Activated naive CD8-positive, alpha-beta T cell treated with anti-CD3 and anti-CD28 coated beads, Interleukin-2, amount 10 ng/mL, durations not matched to agents 7 days and 5 days (primary cell): Measurements from ENCODE around the gene NBL1. TPM values are rescaled to one million over a fixed set of nuclear protein-coding genes. Genes with fewer than 3 reads are reported as not detected.

Experiments
- ATAC-seq: fragments of 150-1000 bp; cut with Tn5 transposase; one replicate; pipeline ENCODE4 v1.10.0; 2021; ENCODE audit warnings: low read depth, moderate library complexity
- POLR2A ChIA-PET: fragments of 350-600 bp; sonication (Branson Sonifier 250); formaldehyde crosslinking; loops from one replicate; lab custom pipeline; 2021; ENCODE audit warnings: antibody characterized with exemption; lab: Charles Lee
- DNase-seq: peaks from one replicate; pipeline ENCODE4 v3.0.0; 2021
- H3K27ac Mint-ChIP-seq: one replicate; pipeline ENCODE4 v1.8.0; 2022; ENCODE audit warnings: mild to moderate bottlenecking, mixed read lengths
- H3K27me3 Mint-ChIP-seq: one replicate; pipeline ENCODE4 v1.8.0; 2022; ENCODE audit warnings: mild to moderate bottlenecking, moderate library complexity, mixed read lengths
- H3K36me3 Mint-ChIP-seq: one replicate; pipeline ENCODE4 v1.8.0; 2021; ENCODE audit warnings: mild to moderate bottlenecking, mixed read lengths
- H3K4me1 Mint-ChIP-seq: one replicate; pipeline ENCODE4 v1.8.0; 2021; ENCODE audit warnings: mixed read lengths
- H3K4me3 Mint-ChIP-seq: one replicate; pipeline ENCODE4 v1.8.0; 2022; ENCODE audit warnings: mild to moderate bottlenecking, moderate library complexity, mixed read lengths
- H3K9me3 Mint-ChIP-seq: one replicate; pipeline ENCODE4 v1.8.0; 2021; ENCODE audit warnings: mixed read lengths
- total RNA-seq, 2 experiments: library from RNA; stranded (reverse); gene quantifications; one replicate each; pipeline ENCODE4 v1.2.3, GENCODE V29; 2021

Gene NBL1
- total RNA-seq, 2 experiments from 2014 or later = 35.3 to 36.0 TPM

DNA sequence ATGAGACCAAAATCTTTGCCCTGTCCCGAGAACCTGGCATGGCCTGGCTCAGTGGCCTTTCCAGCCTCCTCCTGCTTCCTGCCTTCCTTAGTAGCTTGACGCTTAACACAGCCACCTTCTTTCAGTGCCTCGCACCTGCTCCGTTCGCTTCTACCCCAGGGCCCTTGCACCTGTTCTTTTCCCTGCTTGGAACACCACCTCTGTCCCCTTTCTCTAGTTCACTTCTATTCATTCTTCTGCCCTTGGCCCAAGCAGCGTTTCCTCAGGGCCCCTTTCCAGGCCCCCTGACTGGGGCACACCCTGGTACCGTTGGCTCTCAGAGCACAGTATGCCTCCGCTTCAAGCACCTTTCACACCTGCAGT, 11.6 kb downstream of the NBL1 start:
- Mint-ChIP-seq H3K4me3 (no peak overlapping the region), H3K9me3 (no peaks in the 10 kb centered on the region), H3K4me1 (peaks cover 14% of the 10 kb centered on the region), H3K27me3 (peaks cover 10% of the 10 kb centered on the region), H3K36me3 (peaks cover 3% of the 10 kb centered on the region), H3K27ac (no peak overlapping the region)
- no peak for DNase-seq
- POLR2A ChIA-PET = no interaction called here
- ATAC-seq = no peak

DNA sequence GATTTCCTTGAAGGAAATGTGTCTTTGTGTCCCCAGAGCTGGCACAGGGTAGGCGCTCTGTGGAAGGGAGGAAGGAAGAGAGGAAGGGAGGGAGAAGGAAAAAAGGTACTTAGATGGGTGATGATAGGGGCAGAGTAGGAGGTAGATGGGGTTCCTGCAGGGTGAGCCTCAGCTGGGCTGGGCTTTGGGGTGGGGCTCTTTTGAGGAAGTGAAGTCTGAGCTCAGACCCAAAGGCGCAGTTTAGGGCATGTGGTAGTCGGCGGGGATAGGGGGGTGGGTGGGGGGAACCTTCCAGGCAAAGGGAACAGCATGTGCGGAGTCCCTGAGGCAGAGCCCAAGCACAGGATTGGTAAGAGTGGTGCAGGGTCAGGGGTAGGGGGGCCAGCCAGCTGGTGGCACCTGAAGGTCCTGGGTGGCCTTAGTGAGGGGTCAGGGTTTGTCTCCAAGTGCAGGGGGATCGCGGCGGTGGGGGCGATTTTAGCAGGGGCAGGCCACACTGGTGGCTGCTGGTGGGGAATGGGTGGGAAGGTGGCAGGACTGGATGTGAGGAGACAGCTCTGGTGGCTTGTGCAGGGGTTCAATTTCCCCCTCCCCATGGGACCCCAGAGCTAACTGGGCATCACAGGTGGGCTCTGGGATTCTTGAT, 12.1 kb downstream of the NBL1 start:
- ATAC-seq = no peak
- H3K36me3 Mint-ChIP-seq = peaks cover 2% of the 10 kb centered on the region
- H3K27me3 Mint-ChIP-seq = peaks cover 10% of the 10 kb centered on the region
- H3K4me1 Mint-ChIP-seq = peaks cover 13% of the 10 kb centered on the region
- no peak overlapping the region for H3K27ac Mint-ChIP-seq
- H3K4me3 Mint-ChIP-seq = no peak overlapping the region
- POLR2A ChIA-PET = no interaction called here
- no peaks in the 10 kb centered on the region for H3K9me3 Mint-ChIP-seq
- no peak for DNase-seq

DNA sequence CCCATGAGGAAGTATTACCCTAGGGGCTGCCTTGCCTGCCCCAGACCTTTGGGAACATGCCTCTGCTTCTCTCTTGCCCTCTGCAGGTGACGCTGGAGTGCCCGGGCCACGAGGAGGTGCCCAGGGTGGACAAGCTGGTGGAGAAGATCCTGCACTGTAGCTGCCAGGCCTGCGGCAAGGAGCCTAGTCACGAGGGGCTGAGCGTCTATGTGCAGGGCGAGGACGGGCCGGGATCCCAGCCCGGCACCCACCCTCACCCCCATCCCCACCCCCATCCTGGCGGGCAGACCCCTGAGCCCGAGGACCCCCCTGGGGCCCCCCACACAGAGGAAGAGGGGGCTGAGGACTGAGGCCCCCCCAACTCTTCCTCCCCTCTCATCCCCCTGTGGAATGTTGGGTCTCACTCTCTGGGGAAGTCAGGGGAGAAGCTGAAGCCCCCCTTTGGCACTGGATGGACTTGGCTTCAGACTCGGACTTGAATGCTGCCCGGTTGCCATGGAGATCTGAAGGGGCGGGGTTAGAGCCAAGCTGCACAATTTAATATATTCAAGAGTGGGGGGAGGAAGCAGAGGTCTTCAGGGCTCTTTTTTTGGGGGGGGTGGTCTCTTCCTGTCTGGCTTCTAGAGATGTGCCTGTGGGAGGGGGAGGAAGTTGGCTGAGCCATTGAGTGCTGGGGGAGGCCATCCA, 12.8 kb downstream of the NBL1 start:
- Mint-ChIP-seq H3K27me3 (peaks cover 10% of the 10 kb centered on the region), H3K9me3 (no peaks in the 10 kb centered on the region), H3K36me3 (peaks cover 2% of the 10 kb centered on the region), H3K4me3 (no peak overlapping the region), H3K4me1 (peaks cover 14% of the 10 kb centered on the region), H3K27ac (no peak overlapping the region)
- POLR2A ChIA-PET = no interaction called here
- no peak for DNase-seq
- no peak for ATAC-seq

DNA sequence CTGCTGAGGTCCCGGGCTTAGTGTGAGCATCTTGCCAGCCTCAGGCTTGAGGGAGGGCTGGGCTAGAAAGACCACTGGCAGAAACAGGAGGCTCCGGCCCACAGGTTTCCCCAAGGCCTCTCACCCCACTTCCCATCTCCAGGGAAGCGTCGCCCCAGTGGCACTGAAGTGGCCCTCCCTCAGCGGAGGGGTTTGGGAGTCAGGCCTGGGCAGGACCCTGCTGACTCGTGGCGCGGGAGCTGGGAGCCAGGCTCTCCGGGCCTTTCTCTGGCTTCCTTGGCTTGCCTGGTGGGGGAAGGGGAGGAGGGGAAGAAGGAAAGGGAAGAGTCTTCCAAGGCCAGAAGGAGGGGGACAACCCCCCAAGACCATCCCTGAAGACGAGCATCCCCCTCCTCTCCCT, 13.4 kb downstream of the NBL1 start:
- Mint-ChIP-seq H3K4me3 (no peak overlapping the region), H3K4me1 (peaks cover 14% of the 10 kb centered on the region), H3K27me3 (peaks cover 10% of the 10 kb centered on the region), H3K9me3 (no peaks in the 10 kb centered on the region), H3K27ac (no peak overlapping the region), H3K36me3 (peaks cover 2% of the 10 kb centered on the region)
- POLR2A ChIA-PET = no interaction called here
- ATAC-seq = no peak
- no peak for DNase-seq

DNA sequence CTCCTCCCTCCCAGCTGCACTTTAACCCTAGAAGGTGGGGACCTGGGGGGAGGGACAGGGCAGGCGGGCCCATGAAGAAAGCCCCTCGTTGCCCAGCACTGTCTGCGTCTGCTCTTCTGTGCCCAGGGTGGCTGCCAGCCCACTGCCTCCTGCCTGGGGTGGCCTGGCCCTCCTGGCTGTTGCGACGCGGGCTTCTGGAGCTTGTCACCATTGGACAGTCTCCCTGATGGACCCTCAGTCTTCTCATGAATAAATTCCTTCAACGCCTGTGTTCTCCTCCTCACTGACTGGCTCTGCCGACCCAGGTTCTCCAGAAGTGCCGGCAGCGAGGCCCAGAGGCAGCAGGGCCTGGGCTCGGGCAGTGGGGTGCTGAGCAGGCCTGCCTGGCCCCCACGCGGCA, 14.1 kb downstream of the NBL1 start:
- H3K4me3 Mint-ChIP-seq = no peak overlapping the region
- no peak for DNase-seq
- POLR2A ChIA-PET = no interaction called here
- peaks cover 14% of the 10 kb centered on the region for H3K4me1 Mint-ChIP-seq
- H3K27me3 Mint-ChIP-seq = peaks cover 17% of the 10 kb centered on the region
- ATAC-seq = no peak
- no peaks in the 10 kb centered on the region for H3K9me3 Mint-ChIP-seq
- H3K36me3 Mint-ChIP-seq = peaks cover 2% of the 10 kb centered on the region
- H3K27ac Mint-ChIP-seq = no peak overlapping the region

DNA sequence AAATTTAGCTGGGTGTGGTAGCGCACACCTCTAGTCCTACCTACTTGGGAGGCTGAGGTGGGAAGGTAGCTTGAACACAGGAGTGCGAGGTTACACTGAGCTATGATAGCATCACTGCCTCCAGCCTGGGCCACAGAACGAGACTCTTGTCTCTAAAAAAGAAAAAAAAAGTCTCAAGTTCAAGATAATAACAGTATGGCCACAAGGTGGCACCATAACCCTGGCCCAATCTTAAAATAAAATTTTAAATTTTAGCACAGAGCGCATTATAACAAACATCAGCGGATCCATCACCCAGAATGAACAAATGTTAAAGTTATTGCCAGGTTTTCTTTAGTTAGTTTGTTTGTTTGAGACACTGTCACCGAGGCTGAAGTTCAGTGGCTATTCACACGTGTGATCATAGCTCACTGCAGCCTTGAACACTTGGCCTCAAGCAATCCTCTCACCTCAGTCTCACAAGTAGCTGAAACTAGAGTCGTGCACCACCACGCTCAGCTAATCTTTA, 17.7 kb downstream of the NBL1 start:
- Mint-ChIP-seq H3K27me3 (peaks cover 43% of the 10 kb centered on the region), H3K4me1 (peaks cover 13% of the 10 kb centered on the region), H3K4me3 (no peak overlapping the region), H3K27ac (no peak overlapping the region), H3K36me3 (peaks cover 2% of the 10 kb centered on the region), H3K9me3 (no peaks in the 10 kb centered on the region)
- POLR2A ChIA-PET = no interaction called here
- DNase-seq = no peak
- no peak for ATAC-seq

DNA sequence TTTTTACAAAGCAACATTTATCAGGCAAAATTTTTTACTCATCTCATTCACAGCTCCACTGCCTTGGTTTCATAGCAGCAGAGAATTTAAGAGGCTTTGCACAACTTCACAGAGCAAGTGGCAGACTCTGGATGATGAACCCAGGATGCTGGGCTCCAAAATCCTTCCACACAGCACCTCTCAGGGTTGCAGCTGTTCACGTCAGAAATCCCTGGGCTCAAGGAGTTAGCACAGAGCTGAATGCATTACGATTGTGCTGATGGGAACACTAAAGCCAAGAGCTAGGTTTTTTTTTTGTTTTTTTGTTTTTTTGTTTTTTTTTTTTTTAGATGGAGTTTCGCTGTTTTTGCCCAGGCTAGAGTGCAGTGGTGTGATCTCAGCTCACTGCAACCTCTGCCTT, 18.2 kb downstream of the NBL1 start:
- H3K9me3 Mint-ChIP-seq = no peaks in the 10 kb centered on the region

DNA sequence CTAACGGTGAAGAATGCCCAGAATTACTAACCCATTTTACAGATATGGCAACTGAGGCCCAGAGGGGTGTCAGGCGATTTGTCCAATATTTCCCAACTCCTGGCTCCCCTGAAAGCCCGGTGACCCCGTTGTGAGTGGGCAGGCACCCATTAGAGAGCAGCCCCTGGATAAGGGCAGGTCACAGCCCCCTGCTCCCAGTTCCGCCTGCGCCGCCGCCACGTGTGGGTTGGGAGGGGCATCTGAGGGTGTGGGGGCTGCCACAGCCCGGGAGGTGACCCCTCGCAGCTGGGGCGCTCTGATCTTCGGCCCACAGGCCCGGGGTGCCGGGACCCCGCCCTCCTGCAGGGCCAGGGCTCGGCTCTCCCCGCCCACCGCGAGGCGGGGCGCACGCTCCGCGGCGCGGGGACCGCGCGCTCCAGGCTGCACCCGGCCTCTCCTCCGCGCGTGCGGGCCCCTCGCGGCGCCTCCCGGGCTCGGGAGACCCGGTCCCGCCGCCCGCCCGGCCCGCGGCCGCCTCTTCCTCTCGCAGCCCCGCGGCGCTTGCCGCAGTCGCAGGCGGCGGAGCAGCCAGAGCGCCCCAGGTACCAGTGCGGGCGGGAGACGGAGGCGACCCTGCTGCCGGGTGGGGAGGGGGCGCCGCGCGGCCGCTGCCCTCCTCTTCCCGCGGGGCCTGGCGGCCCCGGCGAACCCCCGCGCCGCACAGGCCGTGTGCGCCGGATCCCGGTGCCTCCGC, 20.5 kb downstream of the NBL1 start, which contains the start of gene HTR6:
Gene HTR6, plus strand, starts transcription at position 423 of the 733 bp plus-strand sequence. CDS start 879 bp downstream, outside the sequence.
- Mint-ChIP-seq H3K27me3 (peaks cover 59% of the 10 kb centered on the region), H3K4me1 (peaks cover 10% of the 10 kb centered on the region), H3K36me3 (no peaks in the 10 kb centered on the region), H3K27ac (no peak within 1 kb of the TSS), H3K9me3 (no peaks in the 10 kb centered on the region), H3K4me3 (peak within 1 kb of the TSS; percentile 43)
- POLR2A ChIA-PET = no interaction called here
- ATAC-seq = peak; percentile 21
- DNase-seq = peak; percentile 53

More for the DNA sequence above, 18.2 kb downstream of the NBL1 start:
- no peak overlapping the region for H3K27ac Mint-ChIP-seq
- no peak overlapping the region for H3K4me3 Mint-ChIP-seq
- POLR2A ChIA-PET = no interaction called here
- DNase-seq (no peak), ATAC-seq (no peak)
- peaks cover 2% of the 10 kb centered on the region for H3K36me3 Mint-ChIP-seq
- peaks cover 13% of the 10 kb centered on the region for H3K4me1 Mint-ChIP-seq
- peaks cover 48% of the 10 kb centered on the region for H3K27me3 Mint-ChIP-seq

DNA sequence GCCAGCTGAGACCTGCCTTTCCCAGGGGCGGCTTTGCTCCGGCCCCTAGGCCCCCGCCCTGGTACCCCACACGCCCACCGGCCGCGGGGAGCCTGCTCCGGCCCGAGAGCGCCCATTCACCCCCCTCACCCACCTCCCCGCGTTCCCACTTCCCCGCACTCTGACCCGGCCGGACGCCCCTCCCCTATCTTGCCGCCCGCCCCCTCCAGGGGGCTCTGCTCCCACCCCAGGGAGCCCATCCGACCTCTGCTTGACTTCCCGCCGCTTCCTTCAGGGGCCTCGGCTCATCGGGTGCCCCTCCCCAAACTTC, 21.0 kb downstream of the NBL1 start:
- Mint-ChIP-seq H3K9me3 (no peaks in the 10 kb centered on the region), H3K4me3 (peak overlapping the region; percentile 43), H3K36me3 (no peaks in the 10 kb centered on the region), H3K27me3 (peaks cover 58% of the 10 kb centered on the region), H3K4me1 (peaks cover 7% of the 10 kb centered on the region), H3K27ac (no peak overlapping the region)
- no peak for DNase-seq
- POLR2A ChIA-PET = no interaction called here
- ATAC-seq = no peak

DNA sequence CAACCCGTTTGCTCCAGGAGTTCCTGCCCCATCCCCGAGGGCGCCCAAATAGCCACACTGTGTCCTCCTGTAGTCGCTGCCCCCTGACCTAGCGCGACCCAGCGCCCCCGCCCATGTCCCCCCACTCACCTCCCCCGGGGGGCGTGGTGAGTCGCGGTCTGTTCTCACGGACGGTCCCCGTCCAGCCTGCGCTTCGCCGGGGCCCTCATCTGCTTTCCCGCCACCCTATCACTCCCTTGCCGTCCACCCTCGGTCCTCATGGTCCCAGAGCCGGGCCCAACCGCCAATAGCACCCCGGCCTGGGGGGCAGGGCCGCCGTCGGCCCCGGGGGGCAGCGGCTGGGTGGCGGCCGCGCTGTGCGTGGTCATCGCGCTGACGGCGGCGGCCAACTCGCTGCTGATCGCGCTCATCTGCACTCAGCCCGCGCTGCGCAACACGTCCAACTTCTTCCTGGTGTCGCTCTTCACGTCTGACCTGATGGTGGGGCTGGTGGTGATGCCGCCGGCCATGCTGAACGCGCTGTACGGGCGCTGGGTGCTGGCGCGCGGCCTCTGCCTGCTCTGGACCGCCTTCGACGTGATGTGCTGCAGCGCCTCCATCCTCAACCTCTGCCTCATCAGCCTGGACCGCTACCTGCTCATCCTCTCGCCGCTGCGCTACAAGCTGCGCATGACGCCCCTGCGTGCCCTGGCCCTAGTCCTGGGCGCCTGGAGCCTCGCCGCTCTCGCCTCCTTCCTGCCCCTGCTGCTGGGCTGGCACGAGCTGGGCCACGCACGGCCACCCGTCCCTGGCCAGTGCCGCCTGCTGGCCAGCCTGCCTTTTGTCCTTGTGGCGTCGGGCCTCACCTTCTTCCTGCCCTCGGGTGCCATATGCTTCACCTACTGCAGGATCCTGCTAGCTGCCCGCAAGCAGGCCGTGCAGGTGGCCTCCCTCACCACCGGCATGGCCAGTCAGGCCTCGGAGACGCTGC, 21.7 kb downstream of the NBL1 start:
- H3K27ac Mint-ChIP-seq = no peak overlapping the region
- DNase-seq = no peak
- no peaks in the 10 kb centered on the region for H3K36me3 Mint-ChIP-seq
- ATAC-seq = no peak
- no peaks in the 10 kb centered on the region for H3K9me3 Mint-ChIP-seq
- POLR2A ChIA-PET = no interaction called here
- peaks cover 4% of the 10 kb centered on the region for H3K4me1 Mint-ChIP-seq
- peaks cover 53% of the 10 kb centered on the region for H3K27me3 Mint-ChIP-seq
- H3K4me3 Mint-ChIP-seq = peak overlapping the region; percentile 68

DNA sequence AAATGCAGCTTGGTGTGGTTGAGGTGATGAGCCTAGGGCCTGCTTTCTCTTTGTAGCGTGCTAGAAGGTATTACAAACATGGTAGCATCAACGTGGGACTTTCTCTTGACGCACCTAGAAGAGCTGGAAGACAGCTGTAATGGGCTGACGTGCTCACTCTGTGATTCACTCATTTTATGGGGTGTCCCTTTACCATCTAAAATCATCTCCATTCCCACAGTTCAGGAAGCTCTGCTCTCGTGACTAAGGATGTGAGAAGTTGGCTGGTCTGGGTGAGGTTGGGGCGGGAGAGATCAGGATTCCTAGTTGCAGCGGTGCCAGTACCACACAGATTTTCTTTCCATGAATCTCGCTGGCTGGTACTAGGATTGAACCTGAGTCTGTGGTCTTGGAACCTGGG, 24.8 kb downstream of the NBL1 start:
- Mint-ChIP-seq H3K27me3 (peaks cover 47% of the 10 kb centered on the region), H3K36me3 (no peaks in the 10 kb centered on the region), H3K27ac (no peak overlapping the region), H3K4me1 (peaks cover 3% of the 10 kb centered on the region), H3K4me3 (no peak overlapping the region), H3K9me3 (no peaks in the 10 kb centered on the region)
- no peak for ATAC-seq
- POLR2A ChIA-PET = no interaction called here
- no peak for DNase-seq

DNA sequence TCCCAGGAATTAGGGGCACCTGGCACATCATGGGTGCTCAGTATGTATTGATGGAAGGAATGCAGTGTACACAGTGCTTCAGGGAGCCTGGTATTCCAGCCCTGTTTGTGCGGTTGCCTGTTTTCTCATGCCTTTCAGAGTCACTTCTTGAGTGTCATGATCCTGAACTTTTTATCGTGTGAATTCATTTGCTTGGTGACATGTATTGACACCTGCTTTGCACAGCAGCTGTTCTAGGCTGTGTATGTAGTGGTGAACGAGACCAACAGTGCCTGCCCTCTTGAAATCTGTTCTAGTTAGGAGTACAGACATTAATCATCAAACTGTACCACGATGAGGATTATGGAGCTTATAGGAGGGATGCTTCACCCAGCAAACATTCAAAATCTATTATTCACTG, 26.7 kb downstream of the NBL1 start:
- DNase-seq = no peak
- Mint-ChIP-seq H3K27me3 (peaks cover 41% of the 10 kb centered on the region), H3K27ac (no peak overlapping the region), H3K9me3 (no peaks in the 10 kb centered on the region), H3K4me1 (peaks cover 2% of the 10 kb centered on the region), H3K36me3 (no peaks in the 10 kb centered on the region), H3K4me3 (no peak overlapping the region)
- POLR2A ChIA-PET = no interaction called here
- no peak for ATAC-seq

DNA sequence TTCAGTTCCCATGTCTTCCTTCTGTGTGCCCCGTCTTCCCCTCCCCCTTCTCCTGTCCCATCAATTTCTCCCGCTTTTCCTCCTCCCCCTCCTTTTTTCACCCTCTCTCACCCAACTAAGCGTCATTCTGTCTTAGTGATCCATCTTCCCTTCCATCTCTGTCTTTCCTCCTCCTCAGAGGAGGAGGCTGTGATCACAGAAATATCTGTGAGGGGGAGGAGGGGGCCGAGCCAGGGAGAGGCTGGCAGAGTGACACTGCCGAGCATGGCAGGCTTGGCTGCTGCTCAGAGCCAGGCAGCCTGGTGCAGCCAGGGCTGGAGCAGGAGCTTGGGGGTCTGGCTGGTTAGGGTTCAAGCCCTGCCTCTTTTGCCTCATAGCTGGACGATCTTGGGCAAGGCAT, 28.1 kb downstream of the NBL1 start:
- Mint-ChIP-seq H3K4me3 (no peak overlapping the region), H3K4me1 (no peaks in the 10 kb centered on the region), H3K27ac (no peak overlapping the region), H3K36me3 (no peaks in the 10 kb centered on the region), H3K9me3 (no peaks in the 10 kb centered on the region), H3K27me3 (peaks cover 26% of the 10 kb centered on the region)
- POLR2A ChIA-PET = no interaction called here
- ATAC-seq (no peak), DNase-seq (no peak)
